H1 (cell line): ENCODE results near the gene GALP.
"Not testable (repeated sequence)": the region's sequence is repeated elsewhere in the genome, so short reads cannot be mapped to it uniquely, and the experiment has no call there.

Source experiments
- POLR2A ChIP-seq, 2 experiments: IDR thresholded peaks; 1 replicate in 1 of 2; 2 replicates in 1 of 2; pipeline ENCODE4 v1.6.1; 2011; ENCODE audit warnings: low read depth in 2 of 2, low read length in 2 of 2, mild to moderate bottlenecking in 2 of 2; ENCODE audit errors: control extremely low read depth in 1 of 2
- SIN3A ChIP-seq, 2 experiments: IDR thresholded peaks in 1 of 2; conservative IDR thresholded peaks in 1 of 2; 2 replicates each; pipeline ENCODE4 v1.6.1; 2011 to 2012; ENCODE audit warnings: low read length in 2 of 2, improper control_type of control experiment in 1 of 2, low read depth in 1 of 2, mild to moderate bottlenecking in 1 of 2

DNA sequence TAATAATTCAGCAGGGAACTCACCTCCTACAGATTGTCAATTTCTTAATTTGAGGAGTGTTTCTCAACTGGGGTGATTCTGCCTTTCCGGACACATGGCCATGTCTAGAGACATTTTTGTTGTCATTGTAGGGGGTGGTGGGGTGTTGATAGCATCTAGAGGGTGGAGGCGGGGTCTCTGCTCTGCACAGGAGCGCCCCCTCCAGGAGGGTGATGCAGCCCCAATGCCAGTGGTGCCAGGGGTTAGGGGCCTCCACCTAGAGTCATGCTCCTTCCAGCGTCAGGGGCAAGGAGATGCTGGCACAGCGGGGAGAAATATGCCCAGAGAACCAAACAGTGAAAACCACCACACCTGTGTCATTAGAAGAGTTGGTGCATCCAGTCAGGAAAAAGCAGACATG lies 31.8 kb downstream of the GALP start:
- not testable (repeated sequence) for TF ChIP-seq SIN3A (conservative IDR thresholded peaks at IDR 0.05 in 1 of 2, IDR thresholded peaks at IDR 0.05 in 1 of 2; ENCODE audit: low read depth in 1 of 2, low read length in 2 of 2); POLR2A (IDR thresholded peaks at IDR 0.05; ENCODE audit: control extremely low read depth in 1 of 2, low read depth in 2 of 2, low read length in 2 of 2)
